Left lung (tissue), 10 donors: ENCODE data around the gene PET100. TPM values are rescaled to one million over a fixed set of nuclear protein-coding genes. Genes with fewer than 3 reads are reported as not detected.

Experiments used
- ATAC-seq: fragments of 200-7000 bp; cut with Tn5 transposase; one replicate; pipeline ENCODE4 v1.9.1; 2020; ENCODE audit warnings: moderate library complexity
- DNase-seq, 4 donors: peaks; one replicate each; pipeline ENCODE4 v3.0.0-alpha.2; 2013 to 2020
- H3K27ac ChIP-seq, 2 donors: fragments of 200-600 bp; sonication (generic) in 1 of 2; one replicate each; pipeline versions ENCODE4 v1.5.0 to v1.8.0; 2020 to 2021
- H3K27me3 ChIP-seq, 2 donors: fragments of 200-600 bp; sonication (generic) in 1 of 2; one replicate each; pipeline versions ENCODE4 v1.5.0 to v1.8.0; 2020 to 2021
- H3K36me3 ChIP-seq, 2 donors: fragments of 200-600 bp; sonication (generic) in 1 of 2; one replicate each; pipeline versions ENCODE4 v1.5.0 to v1.8.0; 2020 to 2021
- H3K4me1 ChIP-seq, 2 donors: fragments of 200-600 bp; one replicate each; pipeline ENCODE4 v1.8.0; 2021
- H3K4me3 ChIP-seq, 2 donors: fragments of 200-600 bp; sonication (generic) in 1 of 2; one replicate each; pipeline versions ENCODE4 v1.5.0 to v1.8.0; 2020 to 2021; ENCODE audit warnings: mild to moderate bottlenecking in 1 of 2
- H3K9me3 ChIP-seq, 2 donors: fragments of 200-600 bp; sonication (generic) in 1 of 2; one replicate each; pipeline versions ENCODE4 v1.5.0 to v1.8.0; 2020 to 2021
- intact Hi-C, 2 donors: fragments of 100-400 bp; cut with DNase I; formaldehyde crosslinking; loops; one replicate each; pipeline versions ENCODE4 v1.11.2 to v1.14.2; 2022
- polyA plus RNA-seq, 6 donors: library from polyadenylated mRNA; unstranded; fragments of 120-200 nt; gene quantifications; one replicate each; pipeline ENCODE4 v1.2.1, GENCODE V29; 2013; ENCODE audit not compliant: insufficient read length in 6 of 6
- total RNA-seq, 2 donors: library from RNA; stranded (reverse); fragmentation: NEBNext Ultra II Directional; extraction: Animal tissue kit (Norgen Biotek cat#: 25700); gene quantifications; one replicate each; pipeline ENCODE4 v1.2.1, GENCODE V29; 2021
- TF ChIP-seq, protein P1 (sequence below), 2 donors: fragments of 200-600 bp; sonication (generic) in 1 of 2; IDR thresholded peaks; one replicate each; pipeline versions ENCODE4 v1.5.0 to v1.8.0; 2021; ENCODE audit warnings: antibody characterized with exemption in 2 of 2
- donor health status: DM: no; HTN: yes; CAD: no.
- donor health status: DM: no; HTN: no; CAD: no.

PET100 gene
- total and polyA plus RNA-seq, 8 donors, result 82.8 to 111 (median 97.7) TPM

DNA sequence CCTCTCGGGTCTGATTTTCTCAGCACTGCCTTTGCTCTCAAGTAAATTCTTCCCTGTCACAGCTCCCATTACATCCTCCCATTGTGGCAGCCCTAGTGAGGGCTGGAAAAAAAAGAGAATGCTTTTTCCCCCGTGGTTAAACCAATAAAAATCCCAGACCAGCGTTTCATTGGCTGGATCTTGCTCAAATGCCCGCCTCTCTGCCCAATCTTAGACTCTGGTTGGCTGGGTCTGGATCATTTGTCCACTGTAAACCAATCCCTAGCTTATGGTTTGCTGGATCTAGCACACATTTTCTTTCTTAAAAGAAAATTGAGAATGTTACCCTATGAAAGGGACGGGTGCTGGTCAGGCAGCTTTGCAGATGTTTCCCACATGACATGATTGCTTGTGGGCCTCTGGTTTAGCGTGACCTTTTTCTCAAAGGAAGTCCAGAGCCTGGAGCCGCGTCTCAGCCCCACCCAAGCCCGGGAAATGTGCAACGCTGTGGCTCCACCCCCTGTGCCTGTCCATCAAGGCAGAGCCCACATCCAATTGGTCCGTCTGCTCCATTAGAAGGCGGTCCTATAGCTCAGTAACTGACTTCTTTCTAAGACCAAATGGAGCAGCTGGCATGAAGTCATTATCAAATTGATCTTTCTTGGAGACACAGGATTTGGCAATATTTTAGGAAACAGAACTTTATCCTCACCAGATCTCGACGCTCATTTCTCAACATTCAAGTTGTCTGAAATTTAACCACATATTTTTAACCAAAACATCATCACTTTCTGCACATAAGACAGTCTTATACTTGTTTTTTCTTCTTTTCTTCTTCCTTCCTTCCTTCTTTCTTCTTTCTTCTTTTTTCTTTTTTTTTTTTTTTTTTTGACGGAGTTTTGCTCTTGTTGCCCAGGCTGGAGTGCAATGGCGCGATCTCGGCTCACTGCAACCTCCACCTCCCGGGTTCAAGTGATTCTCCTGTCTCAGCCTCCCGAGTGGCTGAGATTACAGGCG, 44.7 kb downstream of the PET100 start:
- Histone ChIP-seq H3K9me3 (peaks cover 0 to 1% of the 10 kb centered on the region in 2 donors), H3K36me3 (no peaks in the 10 kb centered on the region), H3K27ac (peak overlapping the region in 1 of 2 donors; percentile 98), H3K4me1 (peaks cover 0 to 32% of the 10 kb centered on the region in 2 donors), H3K27me3 (peaks cover 0 to 58% of the 10 kb centered on the region in 2 donors), H3K4me3 (no peak overlapping the region)
- DNase-seq, result peak in 3 of 4 donors; percentile 38 to 91 (median 87)
- ATAC-seq, result peak; percentile 89
- intact Hi-C loops, result no loop called here
- TF ChIP-seq, protein P1, sequence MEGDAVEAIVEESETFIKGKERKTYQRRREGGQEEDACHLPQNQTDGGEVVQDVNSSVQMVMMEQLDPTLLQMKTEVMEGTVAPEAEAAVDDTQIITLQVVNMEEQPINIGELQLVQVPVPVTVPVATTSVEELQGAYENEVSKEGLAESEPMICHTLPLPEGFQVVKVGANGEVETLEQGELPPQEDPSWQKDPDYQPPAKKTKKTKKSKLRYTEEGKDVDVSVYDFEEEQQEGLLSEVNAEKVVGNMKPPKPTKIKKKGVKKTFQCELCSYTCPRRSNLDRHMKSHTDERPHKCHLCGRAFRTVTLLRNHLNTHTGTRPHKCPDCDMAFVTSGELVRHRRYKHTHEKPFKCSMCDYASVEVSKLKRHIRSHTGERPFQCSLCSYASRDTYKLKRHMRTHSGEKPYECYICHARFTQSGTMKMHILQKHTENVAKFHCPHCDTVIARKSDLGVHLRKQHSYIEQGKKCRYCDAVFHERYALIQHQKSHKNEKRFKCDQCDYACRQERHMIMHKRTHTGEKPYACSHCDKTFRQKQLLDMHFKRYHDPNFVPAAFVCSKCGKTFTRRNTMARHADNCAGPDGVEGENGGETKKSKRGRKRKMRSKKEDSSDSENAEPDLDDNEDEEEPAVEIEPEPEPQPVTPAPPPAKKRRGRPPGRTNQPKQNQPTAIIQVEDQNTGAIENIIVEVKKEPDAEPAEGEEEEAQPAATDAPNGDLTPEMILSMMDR (IDR thresholded peaks at IDR 0.05), result no peak

- peaks cover 0 to 46% of the 10 kb centered on the region in 2 donors for H3K27me3 ChIP-seq
- peak overlapping the region in 1 of 2 donors; percentile 98 for H3K27ac ChIP-seq
- H3K4me3 ChIP-seq, result peak overlapping the region in 1 of 2 donors; percentile 96
- peak in 1 of 4 donors; percentile 71 for DNase-seq
- intact Hi-C loops, result no loop called here
- peaks cover 0 to 32% of the 10 kb centered on the region in 2 donors for H3K4me1 ChIP-seq
- TF ChIP-seq, protein P1 (IDR thresholded peaks at IDR 0.05), result no peak
- no peak for ATAC-seq
- H3K36me3 ChIP-seq, result peaks cover 0 to 10% of the 10 kb centered on the region in 2 donors
- peaks cover 0 to 1% of the 10 kb centered on the region in 2 donors for H3K9me3 ChIP-seq
Observed at GRCh38 chr19:7676376-7676775, 46.8 kb downstream of the PET100 start.

DNA sequence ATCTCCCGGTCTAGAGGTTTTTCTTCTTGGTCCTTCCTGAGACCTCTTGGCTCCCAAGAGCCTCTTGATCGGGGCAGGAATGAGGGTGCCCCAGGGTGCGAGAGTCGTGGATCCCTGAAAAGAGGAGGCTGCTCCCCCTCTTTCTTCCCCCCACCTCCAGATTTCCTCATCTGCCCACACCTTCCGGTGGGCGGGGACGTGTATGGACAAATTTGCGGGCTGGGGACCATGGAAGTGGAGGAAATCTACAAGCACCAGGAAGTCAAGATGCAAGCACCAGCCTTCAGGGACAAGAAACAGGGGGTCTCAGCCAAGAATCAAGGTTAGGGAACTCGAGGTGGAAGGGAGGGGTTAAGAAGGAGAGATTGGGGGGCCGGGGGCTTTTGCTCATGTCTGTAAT, 47.3 kb downstream of the PET100 start, which contains the start of gene MCEMP1:
Gene MCEMP1 (plus strand): TSS at position 237 of the 400 bp plus-strand sequence. CDS start 31 bp downstream, at position 268.
- ATAC-seq, result no peak

DNA sequence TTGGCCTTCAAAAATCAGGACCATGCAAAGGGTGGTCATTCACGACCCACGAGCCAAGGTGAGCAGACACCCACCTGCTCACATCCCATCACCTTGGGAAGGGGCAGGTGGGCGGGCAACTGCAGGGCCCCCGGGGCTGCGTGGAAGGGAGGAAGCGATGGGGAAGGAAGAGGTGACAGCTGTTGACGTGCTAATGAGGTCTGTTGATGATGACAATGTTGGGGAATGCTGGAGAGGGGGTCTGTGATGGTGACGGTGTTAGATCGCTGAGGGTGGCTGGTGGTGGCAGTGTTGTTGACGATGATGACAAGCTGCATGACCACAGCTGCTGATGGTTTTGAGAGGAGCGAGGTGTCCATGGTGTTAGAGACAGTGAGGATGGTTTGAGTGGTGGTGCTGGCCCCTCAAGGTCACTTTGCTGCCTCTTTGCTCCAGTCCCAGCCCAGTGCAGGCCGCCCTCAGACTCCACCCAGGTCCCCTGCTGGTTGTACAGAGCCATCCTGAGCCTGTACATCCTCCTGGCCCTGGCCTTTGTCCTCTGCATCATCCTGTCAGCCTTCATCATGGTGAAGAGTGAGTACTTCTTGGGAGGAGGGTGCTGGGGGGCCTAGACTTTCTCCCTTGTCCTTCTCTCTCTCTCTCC, 48.2 kb downstream of the PET100 start:
- Histone ChIP-seq H3K9me3 (peaks cover 0 to 1% of the 10 kb centered on the region in 2 donors), H3K36me3 (peaks cover 0 to 19% of the 10 kb centered on the region in 2 donors), H3K4me3 (peak overlapping the region in 1 of 2 donors; percentile 96), H3K27me3 (peaks cover 0 to 33% of the 10 kb centered on the region in 2 donors), H3K27ac (peak overlapping the region in 1 of 2 donors; percentile 98), H3K4me1 (peaks cover 0 to 47% of the 10 kb centered on the region in 2 donors)
- TF ChIP-seq, protein P1 (IDR thresholded peaks at IDR 0.05), result no peak
- no peak for DNase-seq
- intact Hi-C loops, result no loop called here
- no peak for ATAC-seq

More for the DNA sequence above, 47.3 kb downstream of the PET100 start, which contains the start of gene MCEMP1:
- H3K36me3 ChIP-seq, result peaks cover 0 to 10% of the 10 kb centered on the region in 2 donors
- DNase-seq, result peak in 1 of 4 donors; percentile 90
- H3K4me1 ChIP-seq, result peaks cover 0 to 37% of the 10 kb centered on the region in 2 donors
- H3K27me3 ChIP-seq, result peaks cover 0 to 41% of the 10 kb centered on the region in 2 donors
- peaks cover 0 to 1% of the 10 kb centered on the region in 2 donors for H3K9me3 ChIP-seq
- TF ChIP-seq, protein P1 (IDR thresholded peaks at IDR 0.05), result no peak
- H3K4me3 ChIP-seq, result peak within 1 kb of the TSS in 1 of 2 donors; percentile 96
- H3K27ac ChIP-seq, result peak within 1 kb of the TSS in 1 of 2 donors; percentile 98
- intact Hi-C loops, result no loop called here
